OCI-LY7 (cell line): ENCODE measurements around the gene LARGE1. TPM values are rescaled to one million over a fixed set of nuclear protein-coding genes. Genes with fewer than 3 reads are reported as not detected.

Experiments
- BruUV-seq: library from RNA; stranded (reverse); fragments of 400-500 nt; replicated peaks from 2 replicates; lab custom pipeline; 2021; lab: Mats Ljungman, UMichigan
- CTCF ChIA-PET: fragments of 300-600 bp; sonication (Branson Sonifier 250); formaldehyde crosslinking; loops from one replicate; lab custom pipeline; 2022; ENCODE audit warnings: antibody characterized with exemption; ENCODE audit not compliant: unreplicated experiment; lab: Charles Lee
- POLR2A ChIA-PET: fragments of 300-600 bp; sonication (Branson Sonifier 250); formaldehyde crosslinking; loops from one replicate; lab custom pipeline; 2022; ENCODE audit warnings: antibody characterized with exemption; lab: Charles Lee
- DNase-seq: peaks from one replicate; pipeline ENCODE4 v3.0.0-alpha.2; 2015; ENCODE audit warnings: low spot score
- H2AFZ ChIP-seq: fragments of 200-600 bp; sonication (generic), shearing (Covaris generic); 2 replicates; pipeline ENCODE4 v1.6.1; 2014; ENCODE audit warnings: mild to moderate bottlenecking, antibody characterized with exemption, low read length, moderate library complexity
- H3K27ac ChIP-seq: fragments of 200-600 bp; sonication (generic); 2 replicates; pipeline ENCODE4 v1.5.1; 2014; ENCODE audit warnings: mixed run types, low read depth, mild to moderate bottlenecking, moderate library complexity, low read length, inconsistent platforms; ENCODE audit not compliant: poor library complexity, severe bottlenecking
- H3K36me3 ChIP-seq: fragments of 200-600 bp; sonication (generic); 2 replicates; pipeline ENCODE4 v1.6.1; 2014; ENCODE audit warnings: mild to moderate bottlenecking, antibody characterized with exemption, low read length, moderate library complexity, mixed read lengths; ENCODE audit not compliant: insufficient read depth
- H3K4me1 ChIP-seq: fragments of 200-600 bp; sonication (generic); 2 replicates; pipeline ENCODE4 v1.5.1; 2014; ENCODE audit warnings: mild to moderate bottlenecking, low read length; ENCODE audit not compliant: insufficient read depth, poor library complexity, severe bottlenecking
- H3K4me2 ChIP-seq: fragments of 200-600 bp; sonication (generic); 2 replicates; pipeline ENCODE4 v1.6.1; 2014; ENCODE audit warnings: mild to moderate bottlenecking, low read length
- H3K4me3 ChIP-seq: fragments of 200-600 bp; sonication (generic); 2 replicates; pipeline ENCODE4 v1.5.1; 2014; ENCODE audit warnings: mild to moderate bottlenecking, low read depth, low read length; ENCODE audit not compliant: poor library complexity, severe bottlenecking
- H3K79me2 ChIP-seq: fragments of 200-600 bp; sonication (generic); 2 replicates; pipeline ENCODE4 v1.6.1; 2016; ENCODE audit warnings: low read depth, mild to moderate bottlenecking, low read length, moderate library complexity, mixed read lengths; ENCODE audit not compliant: insufficient read depth
- H3K9me2 ChIP-seq: fragments of 200-600 bp; sonication (generic); 2 replicates; pipeline ENCODE4 v1.6.1; 2016; ENCODE audit warnings: mild to moderate bottlenecking, low read length, mixed read lengths; ENCODE audit not compliant: insufficient read depth
- H3K9me3 ChIP-seq: fragments of 200-600 bp; sonication (generic); 2 replicates; pipeline ENCODE4 v1.6.1; 2014; ENCODE audit warnings: mild to moderate bottlenecking, mixed run types, low read length, mixed read lengths
- H4K20me1 ChIP-seq: fragments of 200-600 bp; sonication (generic); 2 replicates; pipeline ENCODE4 v1.6.1; 2014; ENCODE audit warnings: mild to moderate bottlenecking, antibody characterized with exemption, low read length, moderate library complexity, mixed read lengths; ENCODE audit not compliant: insufficient read depth
- CTCF ChIP-seq: fragments of 200-600 bp; sonication (generic); conservative IDR thresholded peaks from 2 replicates; pipeline ENCODE4 v1.5.1; 2014; ENCODE audit warnings: mild to moderate bottlenecking, antibody characterized with exemption, low read length, moderate library complexity, mixed read lengths
- EZH2phosphoT487 ChIP-seq: fragments of 200-600 bp; sonication (generic); IDR thresholded peaks from 2 replicates; pipeline ENCODE4 v1.6.1; 2018; ENCODE audit warnings: low read depth, borderline replicate concordance, mild to moderate bottlenecking, mixed run types, antibody characterized with exemption, low read length, moderate library complexity, mixed read lengths
- intact Hi-C: fragments of 100-400 bp; cut with micrococcal nuclease; formaldehyde crosslinking; loops from one replicate; pipeline ENCODE4 v1.10.0; 2022; ENCODE audit not compliant: unreplicated experiment
- total RNA-seq, 2 experiments: library from RNA; depleted of rRNA in 1 of 2; stranded (reverse); fragments of >200 nt in 1 of 2; shearing (Covaris generic) in 1 of 2; gene quantifications; 2 replicates each; pipeline ENCODE4 v1.2.3, GENCODE V29; 2014 to 2022

Gene LARGE1
- total RNA-seq, 2 experiments from 2014 or later, result 31.5 to 31.9 TPM

- BruUV-seq, result no TSS peak
- intact Hi-C loops, result no loop called here
- POLR2A ChIA-PET, result no interaction called here
- TF ChIP-seq EZH2phosphoT487 (no peak), CTCF (no peak)
- no peak overlapping the region for H3K4me2 ChIP-seq
- H3K27ac ChIP-seq, result no peak overlapping the region
- CTCF ChIA-PET, result no interaction called here
- H3K4me3 ChIP-seq, result no peak overlapping the region
- no peaks in the 10 kb centered on the region for H3K9me2 ChIP-seq
- H3K36me3 ChIP-seq, result peaks cover 14% of the 10 kb centered on the region
- no peak for DNase-seq
- H3K79me2 ChIP-seq, result no peaks in the 10 kb centered on the region
- peaks cover 13% of the 10 kb centered on the region for H3K9me3 ChIP-seq
- peaks cover 60% of the 10 kb centered on the region for H3K4me1 ChIP-seq
- no peak overlapping the region for H2AFZ ChIP-seq
- no peaks in the 10 kb centered on the region for H4K20me1 ChIP-seq
These were observed 26.8 kb downstream of the LARGE1 start for GRCh38 chr22:33893512-33893911.

- intact Hi-C loops, result no loop called here
- H3K9me2 ChIP-seq, result no peaks in the 10 kb centered on the region
- no peak overlapping the region for H3K4me3 ChIP-seq
- H3K27ac ChIP-seq, result no peak overlapping the region
- peaks cover 49% of the 10 kb centered on the region for H3K4me1 ChIP-seq
- no peaks in the 10 kb centered on the region for H3K79me2 ChIP-seq
- H3K9me3 ChIP-seq, result peaks cover 13% of the 10 kb centered on the region
- H2AFZ ChIP-seq, result no peak overlapping the region
- BruUV-seq, result no TSS peak
- H3K36me3 ChIP-seq, result peaks cover 14% of the 10 kb centered on the region
- no peak overlapping the region for H3K4me2 ChIP-seq
- POLR2A ChIA-PET, result no interaction called here
- no peak for DNase-seq
- H4K20me1 ChIP-seq, result no peaks in the 10 kb centered on the region
- TF ChIP-seq EZH2phosphoT487 (no peak), CTCF (no peak)
- CTCF ChIA-PET, result no interaction called here
These were observed 28.3 kb downstream of the LARGE1 start for GRCh38 chr22:33891992-33892391.

DNA sequence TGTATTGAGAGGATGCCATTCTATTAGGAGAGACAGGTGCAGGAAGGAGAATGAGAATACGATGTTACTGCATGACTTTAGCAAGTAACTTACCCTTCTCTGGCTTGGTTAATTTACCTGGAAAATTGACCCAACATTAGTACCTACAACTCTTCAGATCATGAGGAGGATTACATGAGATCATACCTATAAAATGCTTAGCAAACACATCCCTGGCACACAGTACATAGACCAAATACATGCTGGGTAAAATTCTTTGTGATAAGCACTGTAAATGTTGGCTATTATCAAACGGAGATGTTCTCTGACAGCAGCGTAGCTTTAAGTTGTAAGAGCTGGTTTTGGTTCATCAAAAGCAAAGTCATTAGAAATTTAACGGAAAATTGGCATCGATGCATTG lies 28.8 kb downstream of the LARGE1 start:
- intact Hi-C loops, result no loop called here
- Histone ChIP-seq H3K36me3 (peaks cover 14% of the 10 kb centered on the region), H3K9me2 (no peaks in the 10 kb centered on the region), H3K27ac (no peak overlapping the region), H3K4me3 (no peak overlapping the region), H3K79me2 (no peaks in the 10 kb centered on the region), H2AFZ (no peak overlapping the region), H3K9me3 (peaks cover 13% of the 10 kb centered on the region), H3K4me2 (no peak overlapping the region), H3K4me1 (peaks cover 43% of the 10 kb centered on the region), H4K20me1 (no peaks in the 10 kb centered on the region)
- TF ChIP-seq CTCF (no peak), EZH2phosphoT487 (no peak)
- ChIA-PET POLR2A (no interaction called here), CTCF (no interaction called here)
- no peak for DNase-seq
- no TSS peak for BruUV-seq
